ENCODE results near the gene DLG1.

The DLG1 gene

GRCh38 chr3:197302696-197303341, 4.4 kb upstream of the DLG1 start:
- TF ChIP-seq EGR1 (IDR thresholded peaks at IDR 0.05) (no peak), TCF12 (IDR thresholded peaks at IDR 0.05; ENCODE audit: low read depth) (no peak), TEAD4 (IDR thresholded peaks at IDR 0.05) (no peak), EP300 (IDR thresholded peaks at IDR 0.05; ENCODE audit: borderline replicate concordance) (no peak), YY1 (IDR thresholded peaks at IDR 0.05; ENCODE audit: low read depth) (no peak), ZBTB7A (IDR thresholded peaks at IDR 0.05; ENCODE audit: low read depth) (no peak), REST (IDR thresholded peaks at IDR 0.05; ENCODE audit: low read depth) (no peak), MAX (IDR thresholded peaks at IDR 0.05) (no peak), FOXM1 (IDR thresholded peaks at IDR 0.05; ENCODE audit: borderline replicate concordance, low read depth) (no peak), RAD21 (IDR thresholded peaks at IDR 0.05; ENCODE audit: low read depth) (no peak), CREB1 (IDR thresholded peaks at IDR 0.05; ENCODE audit: low read depth) (no peak), NFIC (IDR thresholded peaks at IDR 0.05) (no peak), TAF1 (IDR thresholded peaks at IDR 0.05; ENCODE audit: low read depth) (no peak), CEBPB (IDR thresholded peaks at IDR 0.05) (no peak), USF1 (IDR thresholded peaks at IDR 0.05) (no peak)

- no peak for TF ChIP-seq TCF12 (IDR thresholded peaks at IDR 0.05; ENCODE audit: low read depth)
- no peak for TF ChIP-seq MAX (IDR thresholded peaks at IDR 0.05)
- no peak for TF ChIP-seq TEAD4 (IDR thresholded peaks at IDR 0.05)
- TF ChIP-seq EGR1 (IDR thresholded peaks at IDR 0.05): no peak
Measured at GRCh38 chr3:197302033-197302432, 3.6 kb upstream of the DLG1 start.

- TF ChIP-seq TAF1 (IDR thresholded peaks at IDR 0.05; ENCODE audit: low read depth): no peak
- TF ChIP-seq YY1 (IDR thresholded peaks at IDR 0.05; ENCODE audit: low read depth): no peak
- TF ChIP-seq RAD21 (IDR thresholded peaks at IDR 0.05; ENCODE audit: low read depth): no peak
- no peak for TF ChIP-seq USF1 (IDR thresholded peaks at IDR 0.05)
- TF ChIP-seq CREB1 (IDR thresholded peaks at IDR 0.05; ENCODE audit: low read depth): no peak
- no peak for TF ChIP-seq NFIC (IDR thresholded peaks at IDR 0.05)
- no peak for TF ChIP-seq CEBPB (IDR thresholded peaks at IDR 0.05)
- no peak for TF ChIP-seq MAX (IDR thresholded peaks at IDR 0.05)
- TF ChIP-seq FOXM1 (IDR thresholded peaks at IDR 0.05; ENCODE audit: borderline replicate concordance, low read depth): no peak
Measured at GRCh38 chr3:197300361-197300760, 1.9 kb upstream of the DLG1 start.

GRCh38 chr3:197298945-197299854, 788 bp upstream of the DLG1 start:
- TF ChIP-seq TEAD4 (IDR thresholded peaks at IDR 0.05): peak; percentile 34; the same call in 1 of the 2 replicates
- TF ChIP-seq EGR1 (IDR thresholded peaks at IDR 0.05): no peak
- no peak for TF ChIP-seq RAD21 (IDR thresholded peaks at IDR 0.05; ENCODE audit: low read depth)
- peak; percentile 57 for TF ChIP-seq MAX (IDR thresholded peaks at IDR 0.05)
- TF ChIP-seq EP300 (IDR thresholded peaks at IDR 0.05; ENCODE audit: borderline replicate concordance): no peak
- TF ChIP-seq TAF1 (IDR thresholded peaks at IDR 0.05; ENCODE audit: low read depth): 0 out of 2 replicates have a peak, but pooled peaks have one; percentile 0

- TF ChIP-seq CREB1 (IDR thresholded peaks at IDR 0.05; ENCODE audit: low read depth): 0 out of 2 replicates have a peak, but pooled peaks have one; percentile 4
- no peak for TF ChIP-seq ZBTB7A (IDR thresholded peaks at IDR 0.05; ENCODE audit: low read depth)
- TF ChIP-seq TEAD4 (IDR thresholded peaks at IDR 0.05): 0 out of 2 replicates have a peak, but pooled peaks have one; percentile 6
- peak; percentile 95 for TF ChIP-seq YY1 (IDR thresholded peaks at IDR 0.05; ENCODE audit: low read depth)
- no peak for TF ChIP-seq FOXM1 (IDR thresholded peaks at IDR 0.05; ENCODE audit: borderline replicate concordance, low read depth)
- TF ChIP-seq MAX (IDR thresholded peaks at IDR 0.05): peak; percentile 56
- no peak for TF ChIP-seq CEBPB (IDR thresholded peaks at IDR 0.05)
- TF ChIP-seq EP300 (IDR thresholded peaks at IDR 0.05; ENCODE audit: borderline replicate concordance): no peak
- TF ChIP-seq NFIC (IDR thresholded peaks at IDR 0.05): peak; percentile 2; the same call in 1 of the 2 replicates
- TF ChIP-seq TAF1 (IDR thresholded peaks at IDR 0.05; ENCODE audit: low read depth): peak; percentile 62; the same call in 1 of the 2 replicates
- TF ChIP-seq RAD21 (IDR thresholded peaks at IDR 0.05; ENCODE audit: low read depth): no peak
- 0 out of 2 replicates have a peak, but pooled peaks have one; percentile 16 for TF ChIP-seq TCF12 (IDR thresholded peaks at IDR 0.05; ENCODE audit: low read depth)
- TF ChIP-seq REST (IDR thresholded peaks at IDR 0.05; ENCODE audit: low read depth): no peak
- TF ChIP-seq USF1 (IDR thresholded peaks at IDR 0.05): peak; percentile 98
- peak; percentile 40 for TF ChIP-seq EGR1 (IDR thresholded peaks at IDR 0.05)
Measured at GRCh38 chr3:197297476-197298340, 704 bp downstream of the DLG1 start.
